Activated naive CD4-positive, alpha-beta T cell treated with anti-CD3 and anti-CD28 coated beads, Interleukin-2, amount 50 U/mL, for 16 hours (primary cell): ENCODE data around the gene RIMS3.
"Not testable (repeated sequence)": the region's sequence is repeated elsewhere in the genome, so short reads cannot be mapped to it uniquely, and the experiment has no call there.

Source experiments
- DNase-seq: peaks from one replicate; pipeline ENCODE4 v3.0.0-alpha.2; 2020

Gene RIMS3

GRCh38 chr1:40583980-40584379 is 81.5 kb downstream of the RIMS3 start:
- DNase-seq, result no peak

- no peak for DNase-seq
Observed at GRCh38 chr1:40582116-40582515, 83.4 kb downstream of the RIMS3 start.

- DNase-seq, result no peak
Observed at GRCh38 chr1:40575336-40575735, 90.1 kb downstream of the RIMS3 start.

- not testable (repeated sequence) for DNase-seq
Observed at GRCh38 chr1:40574805-40575204, 90.7 kb downstream of the RIMS3 start.
